Measurements from ENCODE around the gene ARL6IP5. TPM values are rescaled to one million over a fixed set of nuclear protein-coding genes. Genes with fewer than 3 reads are reported as not detected.

The ARL6IP5 gene
- total and polyA plus RNA-seq, 2 of the 13 experiments (the other 11 are each of a cell fraction or from before 2014, with no cell fraction given) = 23.7 to 29.6 TPM

GRCh38 chr3:69116162-69116561 is 31.4 kb downstream of the ARL6IP5 start:
- H3K4me1 ChIP-seq (ENCODE audit: insufficient read depth, low read length) = no peaks in the 10 kb centered on the region
- no peaks in the 10 kb centered on the region for H3K9me3 ChIP-seq (ENCODE audit: low read length)
- no peak overlapping the region for H3K4me3 ChIP-seq (replicated peaks in 1 of 3; ENCODE audit: insufficient read depth in 1 of 3, low read depth in 2 of 3, low read length in 3 of 3)
- FAIRE-seq = no peak
- ChIA-PET POLR2A (no interaction called here), CTCF (ENCODE audit: low intra/inter-chr PET ratio, low total read pairs) (no interaction called here)
- no peak overlapping the region for H2AFZ ChIP-seq (ENCODE audit: low read length)
- TF ChIP-seq CSRNP1 (CRISPR knock-in tag; IDR thresholded peaks at IDR 0.05) (no peak), GTF2F1 (IDR thresholded peaks at IDR 0.05; ENCODE audit: low read length) (no peak), ZNF704 (CRISPR knock-in tag; IDR thresholded peaks at IDR 0.05; ENCODE audit: borderline replicate concordance) (no peak), SNAPC5 (CRISPR knock-in tag; IDR thresholded peaks at IDR 0.05; ENCODE audit: borderline replicate concordance) (no peak), DBP (CRISPR knock-in tag; IDR thresholded peaks at IDR 0.05; ENCODE audit: not compliant biosample characterization) (no peak), ZNF883 (CRISPR knock-in tag; IDR thresholded peaks at IDR 0.05; ENCODE audit: not compliant biosample characterization) (no peak), ZNF775 (CRISPR knock-in tag; IDR thresholded peaks at IDR 0.05; ENCODE audit: borderline replicate concordance) (no peak), LCORL (IDR thresholded peaks at IDR 0.05) (no peak), LCORL (CRISPR knock-in tag; IDR thresholded peaks at IDR 0.05) (no peak), IRF2 (CRISPR knock-in tag; IDR thresholded peaks at IDR 0.05) (no peak), ZNF180 (CRISPR knock-in tag; IDR thresholded peaks at IDR 0.05; ENCODE audit: borderline replicate concordance, low read depth) (no peak), ZEB1 (IDR thresholded peaks at IDR 0.05; ENCODE audit: insufficient replicate concordance, low read depth) (no peak), ZNF501 (CRISPR knock-in tag; IDR thresholded peaks at IDR 0.05) (no peak), HNRNPL (IDR thresholded peaks at IDR 0.05; ENCODE audit: low read depth, low read length) (no peak), HNRNPLL (IDR thresholded peaks at IDR 0.05; ENCODE audit: low read depth, low read length, poor library complexity, severe bottlenecking) (no peak), ZBTB33 (CRISPR knock-in tag; IDR thresholded peaks at IDR 0.05) (no peak), MLLT10 (CRISPR knock-in tag; IDR thresholded peaks at IDR 0.05) (no peak), ZNF205 (CRISPR knock-in tag; IDR thresholded peaks at IDR 0.05) (no peak)
- no peak overlapping the region for H3K4me2 ChIP-seq (ENCODE audit: low read depth, low read length)
- no peaks in the 10 kb centered on the region for H3K79me2 ChIP-seq (ENCODE audit: insufficient read depth, low read length)
- no peaks in the 10 kb centered on the region for H4K20me1 ChIP-seq (ENCODE audit: insufficient read depth, low read length)
- no peaks in the 10 kb centered on the region for H3K36me3 ChIP-seq (replicated peaks in 1 of 2; ENCODE audit: control insufficient read depth in 1 of 2, insufficient read depth in 2 of 2, low read length in 2 of 2)
- H3K9ac ChIP-seq (ENCODE audit: insufficient read depth, low read depth, low read length) = no peak overlapping the region
- no peak overlapping the region for H3K27ac ChIP-seq (ENCODE audit: extremely low read length, insufficient read depth, low read length)
- in situ Hi-C loops (cut with HindIII; ENCODE audit: extremely low pct_ligation_motif_present, low pct_unique_long_range_greater_than_20kb) (loop anchor here (25.0 kb wide), 1 partner anchor 546 kb away; no protein-coding TSS in a partner anchor), intact Hi-C loops (cut with micrococcal nuclease; ENCODE audit: unreplicated experiment) (no loop called here)
- ATAC-seq = no peak
- no TSS peak for BruUV-seq (replicated peaks)
- 53% methylated on average over 4 of the region's 4 CpGs for WGBS (ENCODE audit: low lambda C conversion rate)
- no peak for DNase-seq (ENCODE audit: low spot score)
- peaks cover 0 to 5% of the 10 kb centered on the region in 2 experiments; a peak in 1 of 5 replicates for H3K27me3 ChIP-seq (ENCODE audit: control insufficient read depth in 1 of 2, insufficient read depth in 2 of 2, low read length in 2 of 2)

All from HepG2 (cell line).